Measurements from ENCODE around the gene RGS6. TPM values are rescaled to one million over a fixed set of nuclear protein-coding genes. Genes with fewer than 3 reads are reported as not detected.
A peak's percentile ranks its signal among the peaks of the same experiment; 100 is the strongest.

RGS6 gene
- total RNA-seq, 4 donors from 2014 or later = 7.6 to 25.3 (median 17.2) TPM

DNA sequence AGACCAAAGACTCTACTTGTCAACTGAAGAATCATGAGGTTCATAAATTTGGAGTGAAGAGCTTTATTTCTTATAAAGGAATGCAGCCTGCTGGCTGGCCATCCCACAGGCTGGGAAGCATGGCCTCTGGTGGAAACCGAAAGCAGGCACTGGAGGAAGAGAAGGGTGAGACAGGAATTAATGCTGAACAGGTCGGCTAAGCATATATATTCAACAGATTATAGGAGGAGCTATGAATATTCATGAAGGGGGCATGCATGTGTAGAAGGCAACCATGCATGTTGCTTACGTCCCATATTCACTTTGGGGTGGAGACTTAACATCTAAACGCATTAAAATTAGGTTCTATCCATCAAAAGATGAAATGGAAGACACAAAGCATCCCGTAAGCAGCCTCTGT is 20.6 kb upstream of the RGS6 start:
- Histone ChIP-seq H3K27me3 (no peaks in the 10 kb centered on the region), H3K4me1 (no peaks in the 10 kb centered on the region), H3K9me3 (no peaks in the 10 kb centered on the region), H3K36me3 (no peaks in the 10 kb centered on the region), H3K27ac (no peak overlapping the region), H3K4me3 (replicated peaks in 1 of 3) (no peak overlapping the region)
- intact Hi-C loops (cut with DNase I) = no loop called here
- DNase-seq = no peak
- 91 to 95% methylated on average over 5 of the region's 5 CpGs for WGBS, 2 donors
- no peak for TF ChIP-seq POLR2A (IDR thresholded peaks at IDR 0.05)
- TF ChIP-seq, protein P1, sequence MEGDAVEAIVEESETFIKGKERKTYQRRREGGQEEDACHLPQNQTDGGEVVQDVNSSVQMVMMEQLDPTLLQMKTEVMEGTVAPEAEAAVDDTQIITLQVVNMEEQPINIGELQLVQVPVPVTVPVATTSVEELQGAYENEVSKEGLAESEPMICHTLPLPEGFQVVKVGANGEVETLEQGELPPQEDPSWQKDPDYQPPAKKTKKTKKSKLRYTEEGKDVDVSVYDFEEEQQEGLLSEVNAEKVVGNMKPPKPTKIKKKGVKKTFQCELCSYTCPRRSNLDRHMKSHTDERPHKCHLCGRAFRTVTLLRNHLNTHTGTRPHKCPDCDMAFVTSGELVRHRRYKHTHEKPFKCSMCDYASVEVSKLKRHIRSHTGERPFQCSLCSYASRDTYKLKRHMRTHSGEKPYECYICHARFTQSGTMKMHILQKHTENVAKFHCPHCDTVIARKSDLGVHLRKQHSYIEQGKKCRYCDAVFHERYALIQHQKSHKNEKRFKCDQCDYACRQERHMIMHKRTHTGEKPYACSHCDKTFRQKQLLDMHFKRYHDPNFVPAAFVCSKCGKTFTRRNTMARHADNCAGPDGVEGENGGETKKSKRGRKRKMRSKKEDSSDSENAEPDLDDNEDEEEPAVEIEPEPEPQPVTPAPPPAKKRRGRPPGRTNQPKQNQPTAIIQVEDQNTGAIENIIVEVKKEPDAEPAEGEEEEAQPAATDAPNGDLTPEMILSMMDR (IDR thresholded peaks at IDR 0.05) = no peak

DNA sequence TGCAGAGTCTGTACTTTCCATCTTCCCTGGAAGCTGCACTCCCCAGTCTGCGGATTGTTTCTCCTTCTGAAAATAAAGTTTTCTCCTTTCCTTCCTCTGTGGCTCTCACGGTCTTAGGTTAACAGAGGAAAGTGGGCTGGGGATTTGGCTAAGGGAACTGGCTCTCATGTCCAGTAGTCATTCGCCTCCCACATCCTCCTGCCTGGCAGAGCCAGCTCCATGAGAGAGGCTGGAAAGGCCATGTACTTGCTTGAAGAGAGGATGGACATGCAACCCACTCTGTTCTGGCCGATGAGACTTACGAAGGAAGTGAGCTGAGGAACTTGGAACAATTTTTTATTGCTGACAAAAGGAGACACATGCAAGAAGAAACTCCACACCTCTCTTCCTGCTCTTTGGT is 18.9 kb upstream of the RGS6 start:
- intact Hi-C loops (cut with DNase I) = no loop called here

DNA sequence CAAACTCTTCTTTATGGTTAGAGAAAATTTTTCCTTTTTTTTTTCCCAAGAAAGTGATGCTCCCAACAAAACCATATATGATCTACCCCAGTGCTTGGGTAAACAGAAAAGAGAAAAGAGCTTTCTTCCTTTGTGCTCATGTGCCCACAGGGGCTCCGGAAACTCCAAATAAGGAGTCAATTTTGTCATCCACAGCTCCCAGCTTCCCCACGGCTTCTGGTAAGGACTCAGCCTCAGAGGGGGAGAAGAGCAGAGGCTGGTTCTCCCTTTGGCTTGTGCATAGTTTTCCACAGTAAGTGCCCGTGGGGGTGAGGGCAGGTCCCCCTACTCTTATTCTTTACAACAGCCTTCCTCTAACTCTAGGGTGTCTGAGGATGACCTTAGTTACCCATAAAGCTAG is 13.3 kb upstream of the RGS6 start:
- no peak for DNase-seq
- no peak overlapping the region for H3K4me3 ChIP-seq (replicated peaks in 1 of 3)
- H3K27ac ChIP-seq = no peak overlapping the region
- 44 to 48% methylated on average over 3 of the region's 3 CpGs for WGBS, 2 donors
- intact Hi-C loops (cut with DNase I) = no loop called here
- TF ChIP-seq, protein P1 (IDR thresholded peaks at IDR 0.05) = no peak
- no peak for TF ChIP-seq POLR2A (IDR thresholded peaks at IDR 0.05)
- H3K9me3 ChIP-seq = no peaks in the 10 kb centered on the region
- no peaks in the 10 kb centered on the region for H3K27me3 ChIP-seq
- no peaks in the 10 kb centered on the region for H3K4me1 ChIP-seq
- H3K36me3 ChIP-seq = no peaks in the 10 kb centered on the region

More for the DNA sequence above, 18.9 kb upstream of the RGS6 start:
- Histone ChIP-seq H3K4me1 (no peaks in the 10 kb centered on the region), H3K36me3 (no peaks in the 10 kb centered on the region), H3K27ac (no peak overlapping the region), H3K9me3 (no peaks in the 10 kb centered on the region), H3K4me3 (replicated peaks in 1 of 3) (no peak overlapping the region), H3K27me3 (no peaks in the 10 kb centered on the region)
- 70 to 83% methylated on average over 5 of the region's 5 CpGs for WGBS, 2 donors
- DNase-seq = no peak
- TF ChIP-seq, protein P1 (IDR thresholded peaks at IDR 0.05) = no peak

DNA sequence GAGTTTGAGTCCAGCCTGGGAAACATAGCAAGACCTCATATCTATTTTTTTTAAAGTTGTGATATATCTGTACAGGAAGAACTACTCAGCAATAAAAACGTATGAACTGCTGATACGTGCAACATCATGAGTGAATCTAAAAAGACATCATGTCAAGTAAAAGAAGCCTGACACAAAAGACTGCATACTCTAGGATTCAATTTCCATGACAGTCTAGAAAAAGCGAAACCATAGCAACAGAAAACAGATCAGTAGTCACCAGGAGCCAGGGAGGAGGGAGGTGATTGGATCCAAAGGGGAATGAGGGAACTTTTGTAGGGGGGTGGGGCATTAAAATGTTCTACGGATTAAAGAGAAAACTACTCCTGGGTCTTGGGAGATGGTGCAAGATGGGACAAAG is 8.7 kb upstream of the RGS6 start:
- intact Hi-C loops (cut with DNase I) = no loop called here
- H3K4me1 ChIP-seq = no peaks in the 10 kb centered on the region
- WGBS, 2 donors = 82 to 85% methylated on average over 4 of the region's 4 CpGs
- no peak for TF ChIP-seq POLR2A (IDR thresholded peaks at IDR 0.05)
- TF ChIP-seq, protein P1 (IDR thresholded peaks at IDR 0.05) = no peak
- no peak overlapping the region for H3K4me3 ChIP-seq (replicated peaks in 1 of 3)
- no peaks in the 10 kb centered on the region for H3K36me3 ChIP-seq
- H3K27me3 ChIP-seq = no peaks in the 10 kb centered on the region
- DNase-seq = no peak
- H3K27ac ChIP-seq = no peak overlapping the region
- no peaks in the 10 kb centered on the region for H3K9me3 ChIP-seq

DNA sequence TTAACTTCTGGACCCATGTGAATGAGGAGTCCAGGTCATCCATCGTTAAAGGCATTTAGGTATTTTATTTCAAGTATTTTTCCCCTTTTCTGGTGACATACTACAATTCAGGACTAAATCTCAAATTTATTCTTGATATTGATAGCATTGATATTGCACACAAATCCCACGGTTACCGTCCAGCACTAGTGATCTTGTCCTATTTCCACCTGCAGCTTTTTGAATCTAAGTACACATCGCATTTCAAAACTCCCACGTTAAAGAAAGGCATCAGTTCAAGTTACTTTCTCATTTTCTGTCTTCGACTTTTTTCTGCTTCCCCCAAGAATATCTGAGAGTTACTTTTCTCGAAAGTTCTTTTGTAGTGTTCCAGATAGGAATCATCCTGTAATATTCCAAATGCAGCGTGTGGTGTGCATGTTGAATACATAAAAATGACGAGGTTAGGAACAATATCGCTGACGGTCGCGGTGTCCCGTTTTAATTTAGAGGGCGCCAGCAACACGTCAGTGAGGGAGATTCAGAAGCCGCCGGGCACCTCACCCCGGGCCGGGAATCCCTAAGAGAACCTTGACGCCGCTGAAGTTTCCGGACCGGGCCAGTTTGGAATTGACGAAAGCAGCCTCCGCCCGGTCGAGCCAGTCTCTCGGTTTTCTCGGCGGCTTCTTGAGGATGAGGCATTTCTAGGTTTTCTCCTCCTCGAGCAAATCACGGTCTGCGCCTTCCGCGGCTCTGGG is 569 bp upstream of the RGS6 start:
- Histone ChIP-seq H3K36me3 (no peaks in the 10 kb centered on the region), H3K27me3 (no peaks in the 10 kb centered on the region), H3K27ac (peak overlapping the region in 2 of 3 donors; percentile 48 to 54), H3K9me3 (no peaks in the 10 kb centered on the region), H3K4me3 (replicated peaks in 1 of 3) (peak overlapping the region in 2 of 3 donors; percentile 6 to 42), H3K4me1 (no peaks in the 10 kb centered on the region)
- 10 to 12% methylated on average over 26 to 33 of the region's 36 CpGs for WGBS, 2 donors
- DNase-seq = peak in 1 of 2 donors; percentile 81
- TF ChIP-seq, protein P1 (IDR thresholded peaks at IDR 0.05) = no peak
- TF ChIP-seq POLR2A (IDR thresholded peaks at IDR 0.05) = no peak
- intact Hi-C loops (cut with DNase I) = loop anchor here (10.0 kb wide), 1 partner anchor 353 kb away; no protein-coding TSS in a partner anchor

All from thyroid gland (tissue), 4 donors.